Measurements from ENCODE around the gene WDR64.

Gene WDR64

DNA sequence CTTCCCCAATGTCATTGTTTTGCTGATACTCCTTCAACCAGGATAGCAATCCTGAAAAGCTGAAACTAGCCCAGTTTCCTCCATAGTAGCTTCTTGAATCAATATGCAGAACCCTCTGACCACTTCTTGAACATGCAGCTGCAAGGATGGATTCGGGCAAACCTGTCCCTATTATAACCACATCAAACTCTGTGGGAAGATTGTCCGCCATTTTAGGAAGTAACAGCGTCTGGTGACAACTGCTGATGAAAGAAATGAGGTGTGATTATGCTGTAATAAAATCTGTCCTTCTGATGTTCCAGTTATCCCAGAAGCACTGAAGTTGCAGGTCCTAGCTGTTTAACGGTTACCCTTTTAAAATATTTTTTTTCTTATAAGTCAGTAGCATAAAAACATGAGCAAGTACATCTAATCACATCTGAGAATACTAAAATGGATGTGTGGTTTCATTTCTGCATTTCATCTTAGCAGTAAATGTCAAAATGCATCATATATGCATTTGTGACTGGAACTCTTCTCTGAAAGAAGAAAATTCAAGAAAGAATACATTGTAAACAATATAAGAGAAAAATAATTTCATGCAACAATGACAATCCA lies 16.4 kb upstream of the WDR64 start:
- Histone ChIP-seq H3K4me1 (ENCODE audit: insufficient read depth, low read length) (peaks cover 41% of the 10 kb centered on the region), H3K36me3 (ENCODE audit: insufficient read depth, low read length) (peaks cover 47% of the 10 kb centered on the region), H2AFZ (ENCODE audit: low read depth, low read length) (no peak overlapping the region), H3K79me2 (ENCODE audit: insufficient read depth, low read length) (peaks cover 60% of the 10 kb centered on the region), H3K4me2 (ENCODE audit: insufficient read depth, low read length) (no peak overlapping the region), H3K9ac (ENCODE audit: low read depth, low read length) (no peak overlapping the region), H3K4me3 (ENCODE audit: low read depth in 1 of 2, low read length in 2 of 2) (no peak overlapping the region), H3K27ac (ENCODE audit: low read length) (no peak overlapping the region), H3K9me3 (ENCODE audit: insufficient read depth, low read length, severe bottlenecking) (no peaks in the 10 kb centered on the region), H3K27me3 (ENCODE audit: insufficient read depth, low read length, poor library complexity) (no peaks in the 10 kb centered on the region), H4K20me1 (ENCODE audit: insufficient read depth, low read length) (peaks cover 6% of the 10 kb centered on the region; the same call in 1 of the 2 replicates)
- DNase-seq (no peak), ATAC-seq (ENCODE audit: insufficient read depth, low read depth) (no peak)
- TF ChIP-seq, protein P1, sequence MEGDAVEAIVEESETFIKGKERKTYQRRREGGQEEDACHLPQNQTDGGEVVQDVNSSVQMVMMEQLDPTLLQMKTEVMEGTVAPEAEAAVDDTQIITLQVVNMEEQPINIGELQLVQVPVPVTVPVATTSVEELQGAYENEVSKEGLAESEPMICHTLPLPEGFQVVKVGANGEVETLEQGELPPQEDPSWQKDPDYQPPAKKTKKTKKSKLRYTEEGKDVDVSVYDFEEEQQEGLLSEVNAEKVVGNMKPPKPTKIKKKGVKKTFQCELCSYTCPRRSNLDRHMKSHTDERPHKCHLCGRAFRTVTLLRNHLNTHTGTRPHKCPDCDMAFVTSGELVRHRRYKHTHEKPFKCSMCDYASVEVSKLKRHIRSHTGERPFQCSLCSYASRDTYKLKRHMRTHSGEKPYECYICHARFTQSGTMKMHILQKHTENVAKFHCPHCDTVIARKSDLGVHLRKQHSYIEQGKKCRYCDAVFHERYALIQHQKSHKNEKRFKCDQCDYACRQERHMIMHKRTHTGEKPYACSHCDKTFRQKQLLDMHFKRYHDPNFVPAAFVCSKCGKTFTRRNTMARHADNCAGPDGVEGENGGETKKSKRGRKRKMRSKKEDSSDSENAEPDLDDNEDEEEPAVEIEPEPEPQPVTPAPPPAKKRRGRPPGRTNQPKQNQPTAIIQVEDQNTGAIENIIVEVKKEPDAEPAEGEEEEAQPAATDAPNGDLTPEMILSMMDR (IDR thresholded peaks at IDR 0.05; ENCODE audit: borderline replicate concordance, extremely low read depth, low read length, poor library complexity, severe bottlenecking): no peak
- TF ChIP-seq EZH2 (IDR thresholded peaks at IDR 0.05; ENCODE audit: borderline replicate concordance, low read depth, low read length, severe bottlenecking): no peak

DNA sequence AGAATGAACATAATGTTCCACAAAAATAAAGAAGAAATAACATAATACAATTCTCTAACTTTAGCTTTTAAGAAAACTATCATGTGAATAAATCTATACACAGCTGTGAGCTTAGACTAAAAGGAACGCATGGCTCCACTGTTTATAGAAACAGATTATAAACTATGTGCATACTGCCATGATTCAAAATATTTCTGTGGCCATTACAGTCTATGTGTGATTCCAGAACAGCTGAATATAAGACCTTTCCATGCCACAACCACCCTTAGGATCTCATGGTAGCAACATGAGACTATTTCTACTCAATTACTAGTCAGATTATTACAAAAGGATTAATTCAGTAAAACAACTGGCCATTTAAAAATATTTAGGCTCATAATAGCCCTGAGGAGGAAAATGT lies 15.8 kb upstream of the WDR64 start:
- H4K20me1 ChIP-seq (ENCODE audit: insufficient read depth, low read length): peaks cover 6% of the 10 kb centered on the region; the same call in 1 of the 2 replicates
- no peak overlapping the region for H2AFZ ChIP-seq (ENCODE audit: low read depth, low read length)
- H3K9ac ChIP-seq (ENCODE audit: low read depth, low read length): no peak overlapping the region
- DNase-seq (no peak), ATAC-seq (ENCODE audit: insufficient read depth, low read depth) (no peak)
- no peaks in the 10 kb centered on the region for H3K27me3 ChIP-seq (ENCODE audit: insufficient read depth, low read length, poor library complexity)
- H3K79me2 ChIP-seq (ENCODE audit: insufficient read depth, low read length): peaks cover 60% of the 10 kb centered on the region
- H3K9me3 ChIP-seq (ENCODE audit: insufficient read depth, low read length, severe bottlenecking): no peaks in the 10 kb centered on the region
- no peak overlapping the region for H3K4me3 ChIP-seq (ENCODE audit: low read depth in 1 of 2, low read length in 2 of 2)
- peaks cover 44% of the 10 kb centered on the region for H3K4me1 ChIP-seq (ENCODE audit: insufficient read depth, low read length)
- no peak for TF ChIP-seq EZH2 (IDR thresholded peaks at IDR 0.05; ENCODE audit: borderline replicate concordance, low read depth, low read length, severe bottlenecking)
- TF ChIP-seq, protein P1 (IDR thresholded peaks at IDR 0.05; ENCODE audit: borderline replicate concordance, extremely low read depth, low read length, poor library complexity, severe bottlenecking): no peak
- peak overlapping the region; percentile 94; the same call in 1 of the 2 replicates for H3K4me2 ChIP-seq (ENCODE audit: insufficient read depth, low read length)
- peaks cover 47% of the 10 kb centered on the region for H3K36me3 ChIP-seq (ENCODE audit: insufficient read depth, low read length)
- H3K27ac ChIP-seq (ENCODE audit: low read length): no peak overlapping the region

DNA sequence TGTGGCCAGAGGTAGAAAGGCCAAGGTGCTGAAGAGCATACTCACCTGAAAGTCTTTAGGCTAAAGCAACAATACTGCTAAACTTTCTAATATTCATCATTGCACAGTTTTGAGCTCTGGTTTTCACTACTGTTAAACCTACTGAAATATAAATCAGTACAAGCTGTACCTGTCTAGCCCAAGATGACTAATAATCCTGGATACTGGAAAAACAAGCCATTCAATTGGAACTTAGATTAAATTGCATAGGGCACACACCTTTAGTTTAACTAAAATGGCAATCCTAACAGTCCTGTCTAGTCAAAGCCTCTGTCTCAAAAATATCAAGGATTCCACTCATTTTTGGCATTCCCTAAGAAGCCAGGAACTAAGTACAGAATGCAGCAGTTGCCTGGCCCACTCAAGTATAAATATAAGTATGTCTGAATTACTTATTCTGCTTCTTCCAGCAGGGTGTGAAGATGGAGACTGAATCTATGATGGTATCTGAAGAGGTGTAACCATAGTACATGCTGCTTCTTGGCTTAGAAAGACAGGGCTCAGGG lies 15.0 kb upstream of the WDR64 start:
- no peak for TF ChIP-seq EZH2 (IDR thresholded peaks at IDR 0.05; ENCODE audit: borderline replicate concordance, low read depth, low read length, severe bottlenecking)
- TF ChIP-seq, protein P1 (IDR thresholded peaks at IDR 0.05; ENCODE audit: borderline replicate concordance, extremely low read depth, low read length, poor library complexity, severe bottlenecking): no peak
- H4K20me1 ChIP-seq (ENCODE audit: insufficient read depth, low read length): peaks cover 5% of the 10 kb centered on the region; the same call in 1 of the 2 replicates
- peaks cover 44% of the 10 kb centered on the region for H3K36me3 ChIP-seq (ENCODE audit: insufficient read depth, low read length)
- no peak overlapping the region for H3K9ac ChIP-seq (ENCODE audit: low read depth, low read length)
- H3K4me3 ChIP-seq (ENCODE audit: low read depth in 1 of 2, low read length in 2 of 2): peak overlapping the region in 1 of 2 experiments; percentile 100; a peak in 2 of 4 replicates
- ATAC-seq (ENCODE audit: insufficient read depth, low read depth) (no peak), DNase-seq (no peak)
- H3K4me2 ChIP-seq (ENCODE audit: insufficient read depth, low read length): peak overlapping the region; percentile 94
- H3K9me3 ChIP-seq (ENCODE audit: insufficient read depth, low read length, severe bottlenecking): no peaks in the 10 kb centered on the region
- H3K79me2 ChIP-seq (ENCODE audit: insufficient read depth, low read length): peaks cover 60% of the 10 kb centered on the region
- H2AFZ ChIP-seq (ENCODE audit: low read depth, low read length): no peak overlapping the region
- no peaks in the 10 kb centered on the region for H3K27me3 ChIP-seq (ENCODE audit: insufficient read depth, low read length, poor library complexity)
- no peak overlapping the region for H3K27ac ChIP-seq (ENCODE audit: low read length)
- H3K4me1 ChIP-seq (ENCODE audit: insufficient read depth, low read length): peaks cover 44% of the 10 kb centered on the region
